ENCODE measurements around the gene HIGD2A.
A peak's percentile ranks its signal among the peaks of the same experiment; 100 is the strongest.

HIGD2A gene

DNA sequence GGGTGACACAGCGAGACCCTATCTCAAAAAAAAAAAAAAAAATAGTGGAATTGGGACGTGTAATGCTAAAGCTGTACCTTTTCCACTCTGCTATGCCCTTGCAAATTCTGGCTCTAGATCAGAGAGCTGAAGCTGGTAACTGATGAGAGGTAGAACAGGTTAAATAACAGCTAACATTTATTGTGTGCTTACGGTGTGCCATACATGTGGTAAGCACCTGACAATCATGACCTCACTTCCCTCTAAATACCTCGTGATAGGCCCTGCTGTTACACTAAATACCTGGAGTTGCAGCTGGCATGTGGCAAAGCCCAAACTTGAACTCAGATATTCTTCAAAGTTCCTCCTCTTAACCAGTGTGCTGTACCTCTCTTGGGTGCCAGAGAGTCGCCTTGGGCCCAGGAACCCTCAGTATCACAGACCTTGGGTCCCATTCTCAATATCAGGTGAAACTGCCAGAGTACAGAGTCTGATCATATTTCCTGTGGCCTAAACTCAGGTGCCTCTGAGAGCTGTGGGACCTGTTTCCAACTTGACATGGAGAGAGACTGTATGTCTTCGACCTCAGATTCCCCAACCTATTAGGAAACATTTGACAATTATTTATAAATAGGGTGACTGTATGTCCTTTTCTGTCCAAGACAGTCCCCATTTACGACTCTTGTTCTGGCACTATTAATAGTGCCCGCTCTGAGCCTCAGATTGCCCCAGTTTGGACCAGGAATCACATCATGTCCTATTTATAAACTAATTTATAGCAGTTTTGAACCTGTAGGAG lies 18.4 kb upstream of the HIGD2A start:
- no peak for DNase-seq (ENCODE audit: low spot score)
- TF ChIP-seq, protein P1, sequence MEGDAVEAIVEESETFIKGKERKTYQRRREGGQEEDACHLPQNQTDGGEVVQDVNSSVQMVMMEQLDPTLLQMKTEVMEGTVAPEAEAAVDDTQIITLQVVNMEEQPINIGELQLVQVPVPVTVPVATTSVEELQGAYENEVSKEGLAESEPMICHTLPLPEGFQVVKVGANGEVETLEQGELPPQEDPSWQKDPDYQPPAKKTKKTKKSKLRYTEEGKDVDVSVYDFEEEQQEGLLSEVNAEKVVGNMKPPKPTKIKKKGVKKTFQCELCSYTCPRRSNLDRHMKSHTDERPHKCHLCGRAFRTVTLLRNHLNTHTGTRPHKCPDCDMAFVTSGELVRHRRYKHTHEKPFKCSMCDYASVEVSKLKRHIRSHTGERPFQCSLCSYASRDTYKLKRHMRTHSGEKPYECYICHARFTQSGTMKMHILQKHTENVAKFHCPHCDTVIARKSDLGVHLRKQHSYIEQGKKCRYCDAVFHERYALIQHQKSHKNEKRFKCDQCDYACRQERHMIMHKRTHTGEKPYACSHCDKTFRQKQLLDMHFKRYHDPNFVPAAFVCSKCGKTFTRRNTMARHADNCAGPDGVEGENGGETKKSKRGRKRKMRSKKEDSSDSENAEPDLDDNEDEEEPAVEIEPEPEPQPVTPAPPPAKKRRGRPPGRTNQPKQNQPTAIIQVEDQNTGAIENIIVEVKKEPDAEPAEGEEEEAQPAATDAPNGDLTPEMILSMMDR (IDR thresholded peaks at IDR 0.05; ENCODE audit: extremely low read depth, missing control alignments) = no peak

DNA sequence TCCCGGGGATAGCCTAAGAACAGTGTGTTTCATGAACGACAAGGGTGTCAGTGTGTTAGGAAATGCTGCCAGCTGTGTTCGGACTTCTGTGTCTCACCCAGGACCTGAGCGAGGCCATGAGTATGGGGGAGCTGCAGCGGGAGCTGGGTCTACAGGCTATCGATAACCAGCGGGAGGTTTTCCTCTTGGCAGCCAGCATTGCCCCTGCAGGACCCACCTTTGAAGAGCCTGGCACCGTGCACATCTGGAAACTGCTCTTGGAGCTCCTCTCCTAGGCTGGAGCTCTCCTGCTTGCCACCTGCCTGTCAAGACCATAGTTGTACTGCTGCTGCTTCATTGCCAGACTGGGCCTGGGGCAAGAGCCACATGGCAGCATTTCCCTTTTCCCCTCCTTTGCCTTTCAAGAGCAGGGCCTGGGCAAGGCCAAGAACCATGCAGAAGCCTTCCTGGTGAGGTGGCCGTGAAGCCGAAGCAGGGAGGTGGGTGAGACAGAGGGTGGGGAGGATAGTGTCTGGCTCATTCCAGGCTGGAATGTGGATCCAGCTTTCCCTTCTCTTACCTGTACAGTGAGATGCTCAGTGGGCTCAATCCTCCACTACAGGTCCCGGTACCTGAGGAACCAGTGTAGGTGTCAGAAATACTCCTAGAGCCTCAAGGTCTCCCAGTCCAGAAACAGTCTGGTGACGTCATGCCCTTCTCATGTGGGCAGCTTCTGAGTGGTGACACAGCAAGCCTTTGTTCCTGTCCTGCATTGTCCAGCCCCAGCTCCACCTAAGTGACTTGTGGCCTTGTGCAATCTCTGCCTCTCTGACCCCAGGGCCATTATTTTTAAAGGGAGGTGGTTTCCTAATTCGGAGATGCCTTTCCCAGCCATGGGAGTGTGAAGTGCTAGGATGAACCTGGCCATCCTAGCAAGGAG lies 16.7 kb upstream of the HIGD2A start:
- no peak for DNase-seq (ENCODE audit: low spot score)

DNA sequence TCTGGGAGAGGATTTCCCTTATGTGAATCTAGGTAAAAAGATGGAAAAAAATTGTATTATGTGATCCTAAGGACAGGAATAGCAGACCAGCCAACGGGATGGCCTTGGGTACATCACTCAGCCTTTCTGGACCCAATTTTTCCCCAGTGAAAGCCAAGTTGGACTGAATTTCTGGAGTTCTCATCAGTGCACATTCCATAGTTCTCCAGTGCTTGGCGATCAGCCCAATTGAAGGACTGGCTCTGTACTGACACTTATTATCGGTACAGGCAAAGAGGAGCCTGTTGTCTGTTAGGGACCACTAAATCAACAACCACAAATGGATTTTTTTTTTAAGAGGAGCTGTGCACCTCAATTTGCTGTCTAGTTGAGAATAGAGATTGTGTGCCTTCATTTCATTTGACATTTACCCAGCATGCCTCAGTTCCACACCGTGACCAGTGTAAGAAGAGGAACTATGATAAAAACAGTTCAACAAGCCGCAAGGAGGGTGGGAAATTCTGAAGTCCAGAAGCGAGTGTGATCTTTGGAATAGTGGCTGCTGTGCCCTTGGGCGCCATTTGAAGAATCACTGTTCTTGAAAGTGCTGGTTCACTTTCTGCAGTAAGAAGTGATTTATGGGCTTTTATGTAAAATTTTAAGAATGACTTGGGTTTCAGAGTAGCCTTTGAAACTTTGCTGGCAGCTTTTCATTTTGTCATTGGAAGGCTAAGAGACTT lies 15.3 kb upstream of the HIGD2A start:
- no peak for DNase-seq (ENCODE audit: low spot score)
- TF ChIP-seq, protein P1 (IDR thresholded peaks at IDR 0.05; ENCODE audit: extremely low read depth, missing control alignments) = no peak

More for the DNA sequence above, 16.7 kb upstream of the HIGD2A start:
- TF ChIP-seq, protein P1 (IDR thresholded peaks at IDR 0.05; ENCODE audit: extremely low read depth, missing control alignments) = no peak

DNA sequence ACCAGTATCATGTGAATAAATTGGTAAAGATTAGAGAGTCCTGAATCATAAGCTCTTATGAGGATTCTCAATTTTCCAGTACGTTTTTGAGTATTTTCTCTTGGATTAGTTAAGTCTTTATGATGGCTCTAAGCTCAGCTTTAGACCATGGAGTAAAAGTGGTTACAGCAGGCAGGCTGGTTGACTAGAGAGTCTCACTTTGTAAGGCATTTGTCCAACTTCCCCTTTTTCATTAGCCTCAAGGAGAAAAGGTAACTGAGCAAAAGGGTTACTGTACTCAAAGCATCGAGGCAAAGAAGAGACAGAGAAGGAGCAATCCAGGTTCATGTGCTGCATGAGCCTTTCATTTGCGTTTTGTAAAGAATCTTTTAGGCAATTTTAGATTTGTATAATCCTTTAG lies 8.7 kb upstream of the HIGD2A start:
- TF ChIP-seq, protein P1 (IDR thresholded peaks at IDR 0.05; ENCODE audit: extremely low read depth, missing control alignments) = no peak
- DNase-seq (ENCODE audit: low spot score) = peak; percentile 43

DNA sequence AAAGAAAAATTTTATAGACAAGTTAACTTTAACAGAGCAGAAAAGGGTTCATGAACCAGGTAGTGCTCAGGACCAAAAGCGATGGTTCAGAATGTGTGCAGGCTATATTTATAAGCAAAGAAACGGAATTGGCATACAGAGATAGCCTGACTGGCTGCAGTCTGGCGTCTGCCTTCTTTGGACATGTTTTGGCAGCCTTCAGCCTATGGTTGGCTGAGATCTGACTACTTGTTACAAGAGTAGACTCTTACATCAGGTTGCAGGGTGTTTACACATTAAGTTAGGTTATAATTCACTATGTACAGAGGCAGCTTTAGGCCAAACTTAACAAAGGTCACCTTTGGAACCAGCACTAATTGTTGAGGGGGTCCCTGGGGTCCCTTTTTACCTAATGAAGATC lies 7.1 kb upstream of the HIGD2A start:
- no peak for DNase-seq (ENCODE audit: low spot score)
- TF ChIP-seq, protein P1 (IDR thresholded peaks at IDR 0.05; ENCODE audit: extremely low read depth, missing control alignments) = no peak

DNA sequence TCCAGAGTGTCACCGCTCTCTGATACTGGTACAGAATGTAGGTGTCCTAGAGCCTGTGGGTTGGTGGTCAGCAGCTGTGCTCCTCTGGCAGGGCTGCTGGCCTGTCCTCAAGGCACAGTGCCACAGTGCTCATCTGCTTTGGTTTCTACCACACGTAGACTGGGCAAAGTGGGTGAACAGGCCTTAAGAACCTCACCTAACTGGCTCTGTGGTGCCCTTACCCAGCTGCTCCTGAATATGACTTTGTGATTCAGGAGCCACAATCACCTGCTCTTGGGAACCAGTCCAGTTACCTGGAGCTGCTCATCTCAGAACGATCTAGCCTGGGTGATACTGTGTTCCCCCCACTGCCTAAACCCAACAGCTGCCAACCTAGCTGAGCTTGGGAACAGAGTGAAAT lies 6.6 kb upstream of the HIGD2A start:
- DNase-seq (ENCODE audit: low spot score) = no peak
- TF ChIP-seq, protein P1 (IDR thresholded peaks at IDR 0.05; ENCODE audit: extremely low read depth, missing control alignments) = no peak
